NCI-H187 treated with DMSO at 0.1 percent for 48 hours (cell line): ENCODE data around the gene CNGA3.

ENCODE experiments used
- DNase-seq: peaks from one replicate; lab custom pipeline; 2025; lab: John Stamatoyannopoulos, UW

CNGA3 gene

GRCh38 chr2:98444436-98445176 lies 98.3 kb downstream of the CNGA3 start, which contains the start of gene INPP4A:
Gene INPP4A (plus strand): TSS chr2:98444858. CDS start chr2:98520049, 75,191 bp downstream.
- DNase-seq = no peak

DNA sequence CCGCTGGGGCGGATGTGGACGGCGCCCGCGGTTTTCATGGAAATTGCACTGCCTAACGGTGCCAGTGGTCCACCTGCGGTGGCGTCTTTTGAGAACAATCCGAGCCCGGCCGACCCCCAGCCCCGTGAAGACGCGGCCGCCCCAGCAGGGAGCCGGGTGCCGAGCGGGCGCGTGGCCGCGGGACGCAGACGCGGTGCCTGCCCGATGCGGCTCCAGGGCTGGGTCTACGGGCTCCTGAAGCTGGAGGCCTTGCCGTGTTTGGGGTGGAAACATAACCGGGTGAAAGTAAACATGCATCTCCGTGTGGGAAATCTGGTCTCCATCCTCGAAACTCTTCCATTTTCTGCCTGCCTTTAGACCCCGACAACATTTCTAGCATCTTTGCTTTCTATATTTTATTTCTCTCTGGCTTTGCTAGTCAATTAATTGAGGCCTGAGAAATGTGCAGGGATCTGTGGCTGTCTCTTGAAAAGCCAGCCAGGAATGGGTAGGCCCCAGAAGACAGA lies 99.0 kb downstream of the CNGA3 start:
- DNase-seq = no peak

- DNase-seq = no peak
Observed at GRCh38 chr2:98445683-98446581, 99.7 kb downstream of the CNGA3 start.

GRCh38 chr2:98446850-98447249 lies 100.6 kb downstream of the CNGA3 start:
- no peak for DNase-seq
